HG02759 (cell line): ENCODE measurements around the gene RERE.

Source experiments
- ATAC-seq: cut with Tn5 transposase; IDR thresholded peaks from one replicate; pipeline ENCODE4 v1.9.1; 2021; ENCODE audit warnings: mild to moderate bottlenecking, moderate library complexity; ENCODE audit not compliant: unreplicated experiment

Gene RERE

DNA sequence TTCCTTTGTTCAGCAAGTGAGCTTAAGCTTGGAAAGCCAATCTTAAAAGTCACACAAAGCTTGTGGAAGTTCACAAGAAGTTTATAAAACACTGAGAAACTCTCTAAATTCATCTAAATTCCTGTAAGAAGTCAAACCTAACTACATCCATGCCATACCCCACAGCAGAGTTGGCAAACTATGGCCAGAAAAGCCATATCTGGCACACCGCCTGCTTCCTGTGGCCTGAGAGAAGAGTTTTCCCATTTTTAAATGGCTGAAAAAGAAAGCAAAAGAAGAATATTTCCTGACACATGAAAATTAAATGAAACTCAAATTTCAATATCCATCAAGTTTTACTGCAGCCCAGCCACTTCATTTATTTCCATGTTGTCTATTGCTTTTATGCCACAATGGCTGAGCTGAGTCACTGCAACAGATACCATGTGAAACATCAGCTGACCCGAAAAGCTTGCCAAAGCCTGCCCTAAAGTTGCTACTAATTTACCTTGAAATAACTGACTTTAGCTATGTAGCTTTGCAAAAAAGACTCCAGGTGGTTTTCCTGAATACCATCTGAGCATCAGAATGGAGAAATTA lies 262.4 kb downstream of the RERE start:
- no peak for ATAC-seq

DNA sequence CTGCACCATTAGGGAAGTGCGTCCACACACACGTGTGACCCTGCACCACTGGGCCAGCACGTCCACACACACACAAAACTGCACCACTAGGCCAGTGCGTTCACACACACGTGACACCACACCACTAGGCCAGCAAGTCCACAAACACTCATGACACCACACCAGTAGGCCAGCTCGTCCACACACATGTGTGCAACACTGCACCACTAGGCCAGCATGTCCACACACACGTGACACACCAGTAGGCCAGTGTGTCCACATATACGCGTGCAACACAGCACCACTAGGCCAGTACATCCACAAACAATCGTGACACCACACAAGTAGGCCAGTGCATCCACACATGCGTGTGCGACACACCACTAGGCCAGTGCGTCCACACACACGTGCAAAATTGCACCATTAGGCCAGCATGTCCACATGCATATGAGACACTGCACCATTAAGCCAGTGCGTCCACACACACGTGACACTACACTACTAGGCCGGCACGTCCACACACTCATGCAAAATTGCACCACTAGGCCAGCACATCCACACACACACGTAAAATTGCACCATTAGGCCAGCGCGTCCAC lies 264.5 kb downstream of the RERE start:
- no peak for ATAC-seq

DNA sequence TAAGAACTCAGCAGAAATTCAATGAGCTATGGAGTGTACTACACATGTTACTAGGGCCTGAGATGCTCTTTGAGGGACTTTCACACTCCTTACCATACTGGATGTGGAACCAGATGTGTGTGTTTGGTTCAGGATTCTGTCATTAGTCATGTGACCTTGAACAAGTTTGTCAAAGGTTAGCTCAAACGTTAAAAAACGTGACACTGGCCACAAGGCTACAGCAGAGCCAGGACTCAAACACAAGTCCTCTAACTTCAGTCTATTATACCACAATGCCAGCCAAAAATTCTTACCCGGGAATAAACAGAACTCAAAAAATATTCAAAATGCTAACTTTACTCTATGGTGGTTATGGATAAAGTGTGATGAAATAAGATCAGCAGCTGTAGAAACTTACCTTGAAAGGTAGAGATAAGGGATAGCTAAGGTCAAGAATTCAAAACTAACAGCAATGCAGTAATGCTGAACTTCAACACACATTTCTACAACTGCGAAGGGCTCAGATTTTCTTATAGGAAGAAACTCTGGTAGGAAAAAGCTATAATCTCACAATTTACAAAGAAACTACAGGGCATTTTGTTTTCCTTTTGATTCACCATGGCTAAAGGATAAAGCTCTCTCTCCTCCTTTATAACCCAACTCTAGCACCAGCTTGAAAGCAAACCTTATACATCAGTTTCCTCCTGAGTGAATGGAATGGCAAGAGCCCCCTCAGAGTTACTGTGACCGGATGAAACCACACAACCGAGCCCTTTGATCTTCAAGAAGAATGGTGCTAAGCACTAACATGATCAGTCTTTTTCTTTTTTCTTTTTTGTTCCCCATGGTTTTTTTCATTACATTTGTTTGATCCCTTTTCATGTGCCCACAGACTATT lies 265.6 kb downstream of the RERE start:
- ATAC-seq = no peak

DNA sequence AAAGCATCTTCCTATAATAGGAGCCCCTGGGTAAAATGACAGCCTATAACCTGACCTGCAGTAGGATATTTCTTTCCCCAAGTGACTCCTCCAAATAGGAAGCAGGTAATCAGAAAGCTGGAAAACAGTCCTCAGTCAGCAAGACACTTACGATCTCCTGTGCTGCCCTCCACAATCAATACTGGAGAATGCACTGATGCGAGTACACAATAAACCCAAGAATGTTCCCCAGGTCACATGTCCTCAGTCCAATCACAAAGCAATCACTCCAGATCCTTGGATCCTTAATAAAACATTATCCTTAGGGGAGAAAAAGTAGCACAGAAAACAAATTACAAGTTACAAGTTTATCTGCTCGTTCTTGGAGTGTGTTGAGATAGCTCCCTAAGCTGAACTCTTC lies 266.4 kb downstream of the RERE start:
- no peak for ATAC-seq

DNA sequence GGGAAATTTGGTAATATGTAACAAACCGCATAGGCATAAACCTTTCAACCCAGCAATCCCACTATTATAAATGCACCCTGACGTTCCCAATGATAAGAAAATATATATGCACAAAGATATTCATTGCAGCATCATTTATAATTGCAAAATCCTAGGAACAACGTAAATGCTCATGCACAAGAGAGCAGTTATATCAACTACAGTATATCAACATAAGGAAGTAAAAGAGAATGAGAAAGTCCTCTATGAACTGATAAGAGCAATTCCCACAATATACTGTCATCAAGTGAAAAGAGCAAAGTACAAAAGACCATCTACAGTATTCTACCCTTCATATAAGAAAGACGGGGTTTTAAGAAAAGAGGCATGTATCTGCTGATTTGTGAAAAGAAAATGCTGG lies 269.6 kb downstream of the RERE start:
- ATAC-seq = no peak

DNA sequence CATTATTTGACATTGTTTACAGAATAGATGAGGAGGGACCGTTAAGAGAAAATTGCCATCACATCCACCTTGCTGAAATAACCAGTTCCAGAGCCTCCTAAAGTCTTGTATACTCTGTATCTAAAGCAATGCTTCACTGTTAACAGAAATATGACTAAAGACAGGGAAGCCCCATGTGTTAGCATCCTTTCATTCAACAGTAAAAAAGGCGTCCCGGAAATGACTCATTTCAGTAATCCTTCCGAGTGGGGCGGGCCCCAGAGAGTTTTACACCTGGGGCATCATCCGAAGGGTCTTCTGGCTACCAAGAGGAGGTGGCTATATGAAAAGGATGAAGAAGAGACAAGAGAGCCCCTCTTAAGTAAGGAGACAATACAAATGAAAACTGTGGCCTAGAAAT lies 272.4 kb downstream of the RERE start:
- ATAC-seq = no peak

DNA sequence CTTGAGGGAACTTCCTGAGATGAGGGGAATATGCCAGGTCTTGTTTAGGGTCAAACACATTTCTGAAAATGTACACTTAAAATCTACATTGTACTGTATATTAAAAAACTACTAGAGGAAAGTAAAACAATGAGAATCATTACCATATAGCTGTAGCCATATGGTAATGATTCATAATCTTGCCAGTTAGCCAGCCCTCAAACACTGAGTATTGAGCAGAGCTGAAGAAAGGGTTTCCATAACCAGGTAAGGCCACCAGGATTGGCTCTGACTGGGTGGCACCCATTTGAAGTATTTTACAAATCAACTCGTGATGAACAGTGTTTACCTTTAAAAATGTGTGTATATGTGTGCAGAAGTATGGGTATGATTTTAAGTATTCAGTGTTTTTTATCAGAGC lies 272.8 kb downstream of the RERE start:
- ATAC-seq = no peak

DNA sequence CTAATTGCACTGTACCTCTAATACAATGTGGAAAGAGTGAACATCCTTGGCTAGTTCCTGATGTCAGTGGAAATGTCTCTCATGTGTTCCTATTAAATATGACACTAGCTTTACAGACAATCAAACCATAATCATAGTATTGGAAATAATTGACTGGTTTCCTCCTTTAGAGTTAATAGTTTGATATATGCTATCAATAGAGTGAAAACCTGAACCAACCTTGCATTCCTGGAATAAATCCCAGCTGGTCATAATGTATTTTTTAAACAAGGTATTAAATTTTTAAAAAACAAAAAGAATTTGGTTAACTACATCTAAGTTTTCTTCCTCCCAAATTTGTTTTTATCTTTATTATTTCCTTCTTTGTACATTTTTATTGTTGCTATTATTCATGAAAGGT lies 273.5 kb downstream of the RERE start:
- no peak for ATAC-seq

DNA sequence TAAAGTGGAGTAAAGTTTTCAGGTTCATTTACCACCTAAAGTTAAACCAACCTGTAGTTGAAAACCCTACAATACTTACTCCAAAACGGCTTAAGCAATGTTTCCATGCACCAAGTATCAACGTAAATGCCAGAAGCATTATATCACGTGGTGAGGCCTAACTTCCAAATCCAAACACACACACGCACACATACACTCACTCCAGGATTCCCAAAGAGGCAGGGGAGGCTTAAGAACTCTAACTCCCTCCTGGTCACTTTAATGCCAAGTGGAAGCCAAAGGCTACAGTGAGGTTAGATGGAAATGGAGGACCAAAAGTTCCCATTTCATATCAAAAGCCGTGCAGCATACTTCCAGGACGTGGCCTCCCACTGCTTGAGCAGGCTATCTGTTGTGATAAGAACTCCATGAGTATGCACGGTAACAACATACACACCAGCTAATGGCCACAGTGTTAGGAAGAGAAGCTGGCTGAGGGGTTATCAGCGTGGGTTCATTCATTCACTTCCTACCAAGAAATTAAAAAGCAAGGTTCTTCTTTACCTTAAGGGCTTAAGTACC lies 275.4 kb downstream of the RERE start:
- no peak for ATAC-seq

DNA sequence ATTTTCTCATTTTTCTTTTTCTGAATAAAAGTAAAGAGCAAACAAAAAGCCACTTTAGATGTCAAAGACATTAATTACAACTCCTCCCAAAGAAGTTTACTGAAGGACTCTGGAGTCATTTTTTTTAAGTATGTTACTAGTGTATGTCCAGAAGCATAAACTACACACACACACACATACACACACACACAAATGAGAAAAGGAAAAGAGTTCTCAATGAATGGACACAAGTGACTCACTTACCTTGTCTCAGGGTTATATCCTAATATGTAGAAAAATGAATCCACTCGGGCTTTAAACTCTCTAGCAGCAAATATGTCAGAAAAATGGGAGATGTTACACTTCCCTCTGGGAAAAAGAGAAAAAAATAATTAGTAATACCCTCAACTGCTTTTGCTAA lies 276.5 kb downstream of the RERE start:
- no peak for ATAC-seq

DNA sequence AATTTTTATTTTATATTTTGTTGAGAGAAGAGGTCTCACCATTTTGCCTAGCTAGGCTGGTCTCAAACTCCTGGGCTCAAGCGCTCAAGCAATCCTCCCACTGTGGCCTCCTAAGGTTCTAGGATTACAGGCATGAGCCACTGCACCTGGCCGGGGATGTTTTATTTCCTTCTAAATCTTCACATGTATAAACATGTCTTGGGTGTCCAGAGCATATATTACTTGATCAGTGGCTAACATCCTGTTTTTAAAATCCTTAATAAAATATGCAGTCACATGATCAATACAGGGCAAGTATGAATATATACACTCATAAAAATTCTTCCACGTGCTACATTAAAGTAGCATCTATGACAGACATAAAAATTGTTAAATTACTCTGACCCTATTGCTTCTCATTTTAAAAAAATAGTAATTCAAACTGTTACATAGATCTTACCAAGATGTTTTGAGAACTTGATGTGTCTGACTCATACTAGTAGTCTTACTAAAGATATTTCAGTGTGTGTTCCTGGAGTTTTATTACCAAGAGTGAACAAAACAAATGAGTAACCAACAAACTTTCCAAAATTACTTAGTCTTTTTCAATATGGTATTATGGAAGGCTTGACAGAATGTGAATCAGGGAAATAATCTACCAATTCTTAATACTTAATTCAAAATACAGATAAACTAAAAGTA lies 277.0 kb downstream of the RERE start:
- ATAC-seq = no peak

DNA sequence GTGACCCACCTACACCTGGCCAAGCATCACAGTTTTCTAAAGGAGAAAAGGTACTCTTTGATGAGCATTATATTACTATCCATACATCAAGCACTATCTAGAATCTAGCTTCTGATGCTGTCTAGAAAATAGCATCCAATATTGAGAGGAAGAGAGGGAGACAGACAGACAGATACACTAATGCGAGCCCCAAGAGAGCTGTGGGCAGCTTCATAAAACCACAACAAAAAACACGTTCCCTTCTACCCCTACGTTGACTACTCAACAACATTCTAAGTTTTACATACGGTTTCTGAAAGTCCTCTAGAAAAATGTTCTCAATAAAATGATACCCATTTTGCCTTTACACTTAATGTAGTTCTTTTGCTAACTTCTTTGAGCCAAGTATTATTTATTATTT lies 277.8 kb downstream of the RERE start:
- ATAC-seq = no peak

DNA sequence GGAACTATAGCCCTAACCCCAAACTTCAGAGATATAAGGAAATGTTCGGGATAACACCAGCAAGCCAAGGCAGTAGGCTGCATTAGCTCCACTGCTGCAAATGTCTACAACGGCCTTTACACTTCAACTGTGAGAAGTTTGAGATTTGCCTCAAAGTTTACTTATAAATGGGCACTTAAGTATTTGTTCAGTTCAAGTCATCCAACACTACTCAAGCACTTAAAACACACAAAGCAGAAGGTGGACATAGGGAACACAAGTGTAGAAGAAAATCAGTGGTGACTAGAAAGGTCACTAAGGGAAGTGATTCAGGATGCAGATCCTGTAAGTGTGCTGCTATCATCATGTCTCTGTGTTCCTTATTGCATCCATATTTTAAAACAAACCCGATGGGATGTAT lies 278.9 kb downstream of the RERE start:
- ATAC-seq = no peak

DNA sequence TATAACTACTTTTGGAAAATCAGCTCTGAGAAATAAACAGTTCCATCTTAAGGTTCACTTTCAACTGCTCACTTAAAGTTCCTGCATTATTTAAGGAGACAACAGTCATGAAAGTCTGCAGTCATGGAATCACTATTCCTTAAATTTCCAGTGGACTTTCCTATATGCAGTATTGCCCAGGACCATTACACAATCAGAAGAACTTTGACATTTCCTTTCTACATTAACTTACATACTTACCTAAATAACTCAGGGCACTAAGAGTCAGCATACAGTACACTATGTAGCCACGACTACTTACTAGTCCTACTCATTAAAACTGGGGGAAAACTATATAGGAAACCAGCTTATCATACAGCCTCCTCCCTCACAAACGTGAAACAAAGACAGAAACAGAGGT lies 279.4 kb downstream of the RERE start:
- no peak for ATAC-seq

DNA sequence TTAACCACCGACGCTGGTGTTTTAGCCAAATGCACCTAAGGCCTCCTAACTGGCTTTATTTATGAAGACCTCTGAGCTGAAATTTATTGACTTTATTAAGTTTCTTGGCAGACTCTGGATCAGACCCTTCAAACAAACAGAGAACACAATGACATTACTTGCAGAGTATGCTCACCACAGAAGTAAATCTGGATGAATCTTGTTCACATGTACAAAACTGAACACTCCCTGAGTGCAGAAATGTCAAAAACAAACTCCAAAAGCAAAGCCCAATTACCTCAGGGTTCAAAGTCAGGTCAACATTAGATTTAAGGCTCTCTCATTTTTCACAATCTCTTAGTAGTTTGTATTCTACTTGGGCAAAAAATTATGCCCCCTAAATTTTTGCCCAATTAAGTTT lies 280.9 kb downstream of the RERE start:
- no peak for ATAC-seq

DNA sequence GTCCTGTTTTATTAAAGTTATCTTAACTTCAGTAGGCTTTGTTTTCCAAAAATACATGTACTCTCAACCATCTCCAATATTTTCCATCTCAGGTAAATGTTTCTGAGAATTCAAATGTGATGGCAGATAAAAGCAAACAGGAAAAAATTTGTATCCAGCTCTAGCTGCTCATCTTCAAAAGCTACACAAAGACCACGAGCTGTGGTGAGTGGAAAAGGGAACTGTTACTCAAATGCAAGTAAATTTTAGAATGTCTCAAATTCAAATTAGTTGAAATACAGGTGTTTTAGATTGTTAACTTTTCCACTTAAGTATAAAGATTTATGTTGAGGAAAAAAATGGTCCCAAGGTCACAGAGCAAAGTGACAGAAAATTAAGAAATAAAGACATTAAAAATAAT lies 283.5 kb downstream of the RERE start:
- no peak for ATAC-seq

DNA sequence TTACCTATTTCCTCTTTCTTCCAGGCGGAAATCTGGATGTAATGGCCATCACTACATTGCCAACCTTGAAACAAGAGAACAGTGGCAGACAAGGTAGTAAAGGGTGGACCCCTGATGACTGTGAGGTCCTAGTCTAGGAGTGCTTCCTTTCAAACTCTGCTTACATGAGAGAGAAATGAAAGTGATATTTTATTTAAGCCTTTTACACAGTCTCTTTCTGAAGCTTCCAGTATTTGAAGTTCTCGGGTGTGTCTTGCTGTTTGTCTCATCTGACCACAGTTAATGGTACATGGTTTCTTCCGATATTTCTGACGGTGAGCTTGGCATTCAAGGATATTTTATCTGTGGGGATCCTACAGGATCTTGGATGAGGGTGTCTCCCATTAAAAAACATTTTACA lies 284.3 kb downstream of the RERE start:
- ATAC-seq = no peak

DNA sequence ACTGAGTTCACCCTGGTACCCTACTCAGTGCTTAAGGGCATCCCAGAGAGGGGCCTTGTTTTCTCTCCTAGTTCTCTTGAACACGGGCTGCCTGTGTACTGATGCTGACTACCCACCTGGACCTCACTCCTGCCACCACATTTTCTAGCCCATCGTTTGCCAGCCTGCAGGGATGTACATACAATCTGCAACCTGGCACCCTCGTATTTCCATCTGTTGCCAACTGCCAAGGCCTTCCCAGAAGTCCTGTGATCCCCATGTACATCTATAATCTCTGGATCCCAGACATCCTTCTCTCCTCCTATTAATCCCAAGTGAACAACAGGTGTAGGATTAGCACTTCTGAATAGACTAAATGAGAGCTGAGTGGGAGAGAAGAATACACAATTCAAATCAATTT lies 287.5 kb downstream of the RERE start:
- ATAC-seq = no peak

DNA sequence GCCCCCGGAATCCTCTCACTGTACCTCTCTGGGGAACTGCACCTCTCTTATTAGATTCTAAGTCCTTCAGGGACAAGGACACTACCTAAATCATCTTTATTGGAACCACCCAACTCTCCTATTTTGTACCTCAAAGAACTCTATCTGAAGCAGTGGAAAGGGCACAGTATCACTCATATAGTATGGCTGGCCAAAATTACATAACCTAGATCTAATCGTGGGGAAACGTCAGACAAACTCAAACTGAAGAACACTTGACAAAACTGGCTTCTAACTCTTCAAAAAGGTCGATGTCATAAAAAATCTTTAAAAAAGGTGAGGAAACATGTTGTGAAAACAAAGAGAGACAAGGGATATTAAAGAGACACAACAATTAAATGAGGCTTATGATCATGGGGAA lies 289.5 kb downstream of the RERE start:
- no peak for ATAC-seq

DNA sequence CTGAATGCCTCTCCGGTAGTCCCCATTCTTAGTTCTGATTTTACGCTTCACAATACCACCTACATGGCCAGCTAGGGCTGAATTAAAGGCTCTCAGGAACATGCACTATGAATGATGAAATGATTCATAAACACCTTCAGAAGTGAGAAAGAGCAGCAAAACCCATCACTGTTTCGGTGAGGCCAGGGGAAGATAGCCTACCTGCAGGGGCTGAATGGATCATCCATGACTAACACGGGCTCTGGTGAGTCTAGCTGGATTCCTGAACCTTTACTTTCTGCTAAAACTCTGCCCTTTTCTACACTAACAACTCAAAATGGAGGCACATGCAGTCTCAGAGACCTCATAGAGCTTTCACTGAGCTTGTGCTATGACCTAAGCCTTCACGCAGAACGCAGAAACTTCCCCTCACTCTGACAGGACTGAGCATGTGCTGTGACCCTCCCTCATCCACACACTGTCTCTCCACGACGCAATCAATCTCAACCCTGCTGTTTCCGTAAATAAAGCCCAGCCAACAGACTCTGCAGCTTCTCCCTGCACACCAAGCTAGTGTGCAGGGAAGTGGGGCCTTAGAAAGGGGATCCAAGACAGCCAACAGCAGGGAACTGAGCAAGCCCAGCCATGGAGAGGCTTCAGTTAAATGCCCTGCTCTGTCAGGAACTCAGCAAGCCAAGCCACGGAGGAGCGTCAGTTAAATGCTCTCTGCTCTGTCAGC lies 291.7 kb downstream of the RERE start:
- peak; percentile 72 for ATAC-seq

DNA sequence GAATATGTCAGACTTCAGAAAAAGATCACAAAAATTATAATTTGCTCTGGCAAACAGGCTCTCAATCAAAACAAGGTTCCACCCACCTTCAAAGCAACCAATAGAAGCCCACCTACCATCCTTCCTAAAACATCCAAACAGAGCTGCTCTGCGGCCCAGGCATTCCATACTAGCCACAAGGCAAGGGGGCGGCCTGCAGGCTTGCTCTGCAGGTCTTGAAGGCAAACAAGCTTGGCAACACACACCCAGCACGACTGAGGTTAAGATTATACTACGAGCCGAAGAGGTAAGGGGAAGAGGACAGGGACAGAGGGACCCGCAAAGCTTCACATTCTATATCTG lies 292.3 kb downstream of the RERE start:
- ATAC-seq = no peak
